HepG2 (cell line): ENCODE measurements around the gene SRCAP. TPM values are rescaled to one million over a fixed set of nuclear protein-coding genes. Genes with fewer than 3 reads are reported as not detected.

ENCODE experiments used
- ARNT2 ChIP-seq: sonication (generic); formaldehyde crosslinking; IDR thresholded peaks from 2 replicates; pipeline ENCODE4 v1.8.0; 2022; ENCODE audit warnings: mild to moderate bottlenecking, low read depth, missing genetic modification reagents, moderate library complexity
- ATF3 ChIP-seq: sonication (generic); formaldehyde crosslinking; IDR thresholded peaks from 2 replicates; pipeline ENCODE4 v1.4.0; 2020; ENCODE audit warnings: missing genetic modification reagents
- BCLAF1 ChIP-seq: fragments of 450-650 bp; IDR thresholded peaks from 2 replicates; pipeline ENCODE4 v1.6.1; 2017; ENCODE audit warnings: mild to moderate bottlenecking
- EP300 ChIP-seq, 3 experiments: sonication (generic) in 1 of 3; formaldehyde crosslinking in 1 of 3; IDR thresholded peaks; 2 replicates each; pipeline versions ENCODE4 v1.5.1 to v1.6.1; 2011 to 2020; ENCODE audit warnings: low read depth in 2 of 3, low read length in 2 of 3, borderline replicate concordance in 1 of 3, improper control_type of control experiment in 1 of 3, mild to moderate bottlenecking in 1 of 3, missing genetic modification reagents in 1 of 3, moderate library complexity in 1 of 3
- FOXP4 ChIP-seq: sonication (generic); formaldehyde crosslinking; IDR thresholded peaks from 2 replicates; pipeline ENCODE4 v1.4.0; 2020; ENCODE audit warnings: missing genetic modification reagents
- HINFP ChIP-seq: sonication (generic); formaldehyde crosslinking; IDR thresholded peaks from 2 replicates; pipeline ENCODE4 v1.4.0; 2020; ENCODE audit warnings: low read depth, mild to moderate bottlenecking, missing genetic modification reagents
- HOXA7 ChIP-seq: sonication (generic); formaldehyde crosslinking; IDR thresholded peaks from 2 replicates; pipeline ENCODE4 v1.8.1; 2022; ENCODE audit warnings: mild to moderate bottlenecking, missing genetic modification reagents, moderate library complexity
- MAFG ChIP-seq: sonication (generic); formaldehyde crosslinking; IDR thresholded peaks from 2 replicates; pipeline ENCODE4 v1.5.1; 2020; ENCODE audit warnings: mild to moderate bottlenecking, missing genetic modification reagents
- MIXL1 ChIP-seq: IDR thresholded peaks from 2 replicates; pipeline ENCODE4 v1.6.1; 2016
- REXO4 ChIP-seq: sonication (generic); formaldehyde crosslinking; IDR thresholded peaks from 2 replicates; pipeline ENCODE4 v1.8.0; 2022; ENCODE audit warnings: missing genetic modification reagents, mild to moderate bottlenecking, borderline replicate concordance
- SUZ12 ChIP-seq: fragments of 150-350 bp; IDR thresholded peaks from 2 replicates; pipeline ENCODE4 v1.6.1; 2014; ENCODE audit warnings: low read depth, low read length
- ZC3H4 ChIP-seq: sonication (generic); formaldehyde crosslinking; IDR thresholded peaks from 2 replicates; pipeline ENCODE4 v1.4.0; 2020; ENCODE audit warnings: missing genetic modification reagents, borderline replicate concordance
- ZGPAT ChIP-seq: IDR thresholded peaks from 2 replicates; pipeline ENCODE4 v1.6.1; 2016; ENCODE audit warnings: mild to moderate bottlenecking
- ZMYM3 ChIP-seq: sonication (generic); formaldehyde crosslinking; IDR thresholded peaks from 2 replicates; pipeline ENCODE4 v1.5.1; 2020; ENCODE audit warnings: mild to moderate bottlenecking, missing genetic modification reagents
- ZNF317 ChIP-seq: sonication (generic); formaldehyde crosslinking; IDR thresholded peaks from 2 replicates; pipeline ENCODE4 v1.5.0; 2020; ENCODE audit warnings: mild to moderate bottlenecking, missing genetic modification reagents
- ZNF468 ChIP-seq: sonication (generic); formaldehyde crosslinking; IDR thresholded peaks from 2 replicates; pipeline ENCODE4 v1.8.0; 2022; ENCODE audit warnings: mild to moderate bottlenecking, moderate library complexity, missing genetic modification reagents
- ZNF543 ChIP-seq: sonication (generic); formaldehyde crosslinking; IDR thresholded peaks from 2 replicates; pipeline ENCODE4 v1.4.0; 2020; ENCODE audit warnings: mild to moderate bottlenecking, missing genetic modification reagents
- ZNF563 ChIP-seq: sonication (generic); formaldehyde crosslinking; IDR thresholded peaks from 2 replicates; pipeline ENCODE4 v1.8.0; 2022; ENCODE audit warnings: mild to moderate bottlenecking, moderate library complexity, missing genetic modification reagents
- ZNF703 ChIP-seq: sonication (generic); formaldehyde crosslinking; IDR thresholded peaks from 2 replicates; pipeline ENCODE4 v1.5.1; 2020; ENCODE audit warnings: missing genetic modification reagents, mild to moderate bottlenecking, moderate library complexity, borderline replicate concordance
- ZNF713 ChIP-seq: sonication (generic); formaldehyde crosslinking; IDR thresholded peaks from 2 replicates; pipeline ENCODE4 v1.4.0; 2020; ENCODE audit warnings: mild to moderate bottlenecking, missing genetic modification reagents
- ZNF761 ChIP-seq: sonication (generic); formaldehyde crosslinking; conservative IDR thresholded peaks from 2 replicates; pipeline ENCODE4 v1.4.0; 2020; ENCODE audit warnings: mild to moderate bottlenecking, missing genetic modification reagents
- polyA plus RNA-seq, 8 experiments: library from polyadenylated mRNA; depleted of rRNA in 3 of 8; stranded (reverse) in 7 of 8; unstranded in 1 of 8; fragments of >200 nt; fragmentation: Illumina TruSeq in 4 of 8; extraction: Trizol in 4 of 8; gene quantifications; 2 replicates each; pipeline versions ENCODE4 v1.2.1 to v1.2.3, GENCODE V29; 2011 to 2016; ENCODE audit warnings: low read depth in 4 of 8, missing spikeins in 1 of 8, mixed read lengths in 1 of 8; ENCODE audit not compliant: insufficient read depth in 1 of 8
- total RNA-seq, 5 experiments: library from RNA; depleted of rRNA; stranded (reverse); fragments of >200 nt; fragmentation: Illumina TruSeq; extraction: Trizol; gene quantifications; 2 replicates each; pipeline ENCODE4 v1.2.3, GENCODE V29; 2016; ENCODE audit warnings: low read depth in 1 of 5

Gene SRCAP
- total and polyA plus RNA-seq, 2 of the 13 experiments (the other 11 are each of a cell fraction or from before 2014, with no cell fraction given), result 4.9 to 9.0 TPM

GRCh38 chr16:30650369-30651123, 48.4 kb upstream of the SRCAP start, which contains the start of gene PRR14 (continued):
- TF ChIP-seq FOXP4 (CRISPR knock-in tag), result 0 out of 2 replicates have a peak, but pooled peaks have one; percentile 12
- 0 out of 2 replicates have a peak, but pooled peaks have one; percentile 13 for TF ChIP-seq ATF3 (CRISPR knock-in tag)
- peak; percentile 88 for TF ChIP-seq ZNF543 (CRISPR knock-in tag)
- no peak for TF ChIP-seq BCLAF1
- peak; percentile 39; the same call in 1 of the 2 replicates for TF ChIP-seq ZMYM3
- 0 out of 2 replicates have a peak, but pooled peaks have one; percentile 18 for TF ChIP-seq ARNT2 (CRISPR knock-in tag)
- TF ChIP-seq MIXL1, result peak; percentile 79
- 0 out of 2 replicates have a peak, but pooled peaks have one; percentile 27 for TF ChIP-seq ZNF713 (CRISPR knock-in tag)
- no peak for TF ChIP-seq SUZ12
- TF ChIP-seq ZC3H4 (CRISPR knock-in tag), result no peak; the same call in 1 of the 2 replicates
- no peak for TF ChIP-seq MAFG (CRISPR knock-in tag)
- TF ChIP-seq HOXA7 (CRISPR knock-in tag), result no peak
- peak; percentile 62; the same call in 1 of the 2 replicates for TF ChIP-seq ZGPAT
- TF ChIP-seq EP300 (IDR thresholded peaks at IDR 0.05; ENCODE audit: low read depth in 2 of 2, low read length in 2 of 2), result no peak
- no peak for TF ChIP-seq EP300 (CRISPR knock-in tag; IDR thresholded peaks at IDR 0.05; ENCODE audit: borderline replicate concordance)
- TF ChIP-seq ZNF317 (CRISPR knock-in tag), result peak; percentile 46; the same call in 1 of the 2 replicates
- peak; percentile 90 for TF ChIP-seq ZNF761
- peak; percentile 90 for TF ChIP-seq ZNF563
- TF ChIP-seq ZNF703 (CRISPR knock-in tag), result no peak
- TF ChIP-seq ZNF468 (CRISPR knock-in tag), result no peak
- no peak for TF ChIP-seq REXO4 (CRISPR knock-in tag)
- TF ChIP-seq HINFP (CRISPR knock-in tag), result peak; percentile 62; the same call in 1 of the 2 replicates
